Measurements from ENCODE around the gene TMEM184C. TPM values are rescaled to one million over a fixed set of nuclear protein-coding genes. Genes with fewer than 3 reads are reported as not detected.

The TMEM184C gene
- total RNA-seq, 2 experiments from 2014 or later: 13.2 to 18.4 TPM

- CTCF ChIA-PET: interaction anchor here (1.2 kb wide), 1 partner anchor 12 kb away, joined by 7 read pairs; no protein-coding TSS in a partner anchor
- TF ChIP-seq CTCF (IDR thresholded peaks at IDR 0.05): no peak
Measured at GRCh38 chr4:147578051-147578476, 39.1 kb upstream of the TMEM184C start.

GRCh38 chr4:147578593-147578992 lies 38.6 kb upstream of the TMEM184C start:
- intact Hi-C loops (cut with micrococcal nuclease): no loop called here
- Mint-ChIP-seq H3K36me3 (ENCODE audit: low read depth) (no peaks in the 10 kb centered on the region), H3K27me3 (no peaks in the 10 kb centered on the region), H3K4me3 (no peak overlapping the region), H3K27ac (no peak overlapping the region), H3K9me3 (no peaks in the 10 kb centered on the region), H3K4me1 (ENCODE audit: low read depth) (no peaks in the 10 kb centered on the region)
- TF ChIP-seq CTCF (IDR thresholded peaks at IDR 0.05): no peak
- CTCF ChIA-PET: no interaction called here
- ATAC-seq (no peak), DNase-seq (no peak)
- POLR2A ChIA-PET: no interaction called here

More at GRCh38 chr4:147578051-147578476, 39.1 kb upstream of the TMEM184C start:
- POLR2A ChIA-PET: no interaction called here
- Mint-ChIP-seq H3K36me3 (ENCODE audit: low read depth) (no peaks in the 10 kb centered on the region), H3K27me3 (no peaks in the 10 kb centered on the region), H3K4me1 (ENCODE audit: low read depth) (no peaks in the 10 kb centered on the region), H3K4me3 (no peak overlapping the region), H3K27ac (no peak overlapping the region), H3K9me3 (no peaks in the 10 kb centered on the region)
- intact Hi-C loops (cut with micrococcal nuclease): no loop called here
- ATAC-seq: no peak
- no peak for DNase-seq

- H3K27me3 Mint-ChIP-seq: no peaks in the 10 kb centered on the region
- no peak for DNase-seq
- H3K36me3 Mint-ChIP-seq (ENCODE audit: low read depth): no peaks in the 10 kb centered on the region
- no peak for TF ChIP-seq CTCF (IDR thresholded peaks at IDR 0.05)
- ATAC-seq: no peak
- peaks cover 3% of the 10 kb centered on the region for H3K9me3 Mint-ChIP-seq
- no peaks in the 10 kb centered on the region for H3K4me1 Mint-ChIP-seq (ENCODE audit: low read depth)
- H3K4me3 Mint-ChIP-seq: no peak overlapping the region
- ChIA-PET CTCF (interaction anchor here (1.3 to 2.2 kb wide), 2 partner anchors 10 to 62 kb away, joined by 6 to 8 read pairs; no protein-coding TSS in a partner anchor), POLR2A (no interaction called here)
- H3K27ac Mint-ChIP-seq: no peak overlapping the region
- intact Hi-C loops (cut with micrococcal nuclease): no loop called here
Measured at GRCh38 chr4:147580396-147580795, 36.8 kb upstream of the TMEM184C start.

GRCh38 chr4:147581606-147582350 lies 35.4 kb upstream of the TMEM184C start:
- DNase-seq (no peak), ATAC-seq (no peak)
- intact Hi-C loops (cut with micrococcal nuclease): no loop called here
- POLR2A ChIA-PET: no interaction called here
- CTCF ChIA-PET: interaction anchor here (2.2 kb wide), 1 partner anchor 8 kb away, joined by 8 read pairs; no protein-coding TSS in a partner anchor
- Mint-ChIP-seq H3K4me3 (no peak overlapping the region), H3K27me3 (no peaks in the 10 kb centered on the region), H3K36me3 (ENCODE audit: low read depth) (no peaks in the 10 kb centered on the region), H3K9me3 (peaks cover 3% of the 10 kb centered on the region), H3K27ac (no peak overlapping the region), H3K4me1 (ENCODE audit: low read depth) (no peaks in the 10 kb centered on the region)
- no peak for TF ChIP-seq CTCF (IDR thresholded peaks at IDR 0.05)

- ChIA-PET CTCF (interaction anchor here (2.2 kb wide), 1 partner anchor 8 kb away, joined by 8 read pairs; no protein-coding TSS in a partner anchor), POLR2A (no interaction called here)
- DNase-seq (no peak), ATAC-seq (no peak)
- no peak overlapping the region for H3K4me3 Mint-ChIP-seq
- no peak for TF ChIP-seq CTCF (IDR thresholded peaks at IDR 0.05)
- no peaks in the 10 kb centered on the region for H3K36me3 Mint-ChIP-seq (ENCODE audit: low read depth)
- H3K27me3 Mint-ChIP-seq: no peaks in the 10 kb centered on the region
- no peaks in the 10 kb centered on the region for H3K4me1 Mint-ChIP-seq (ENCODE audit: low read depth)
- intact Hi-C loops (cut with micrococcal nuclease): no loop called here
- peaks cover 3% of the 10 kb centered on the region for H3K9me3 Mint-ChIP-seq
- no peak overlapping the region for H3K27ac Mint-ChIP-seq
Measured at GRCh38 chr4:147582386-147583060, 34.7 kb upstream of the TMEM184C start.
